ENCODE data around the gene ZG16.
"Not testable (repeated sequence)": the region's sequence is repeated elsewhere in the genome, so short reads cannot be mapped to it uniquely, and the experiment has no call there.

The ZG16 gene

DNA sequence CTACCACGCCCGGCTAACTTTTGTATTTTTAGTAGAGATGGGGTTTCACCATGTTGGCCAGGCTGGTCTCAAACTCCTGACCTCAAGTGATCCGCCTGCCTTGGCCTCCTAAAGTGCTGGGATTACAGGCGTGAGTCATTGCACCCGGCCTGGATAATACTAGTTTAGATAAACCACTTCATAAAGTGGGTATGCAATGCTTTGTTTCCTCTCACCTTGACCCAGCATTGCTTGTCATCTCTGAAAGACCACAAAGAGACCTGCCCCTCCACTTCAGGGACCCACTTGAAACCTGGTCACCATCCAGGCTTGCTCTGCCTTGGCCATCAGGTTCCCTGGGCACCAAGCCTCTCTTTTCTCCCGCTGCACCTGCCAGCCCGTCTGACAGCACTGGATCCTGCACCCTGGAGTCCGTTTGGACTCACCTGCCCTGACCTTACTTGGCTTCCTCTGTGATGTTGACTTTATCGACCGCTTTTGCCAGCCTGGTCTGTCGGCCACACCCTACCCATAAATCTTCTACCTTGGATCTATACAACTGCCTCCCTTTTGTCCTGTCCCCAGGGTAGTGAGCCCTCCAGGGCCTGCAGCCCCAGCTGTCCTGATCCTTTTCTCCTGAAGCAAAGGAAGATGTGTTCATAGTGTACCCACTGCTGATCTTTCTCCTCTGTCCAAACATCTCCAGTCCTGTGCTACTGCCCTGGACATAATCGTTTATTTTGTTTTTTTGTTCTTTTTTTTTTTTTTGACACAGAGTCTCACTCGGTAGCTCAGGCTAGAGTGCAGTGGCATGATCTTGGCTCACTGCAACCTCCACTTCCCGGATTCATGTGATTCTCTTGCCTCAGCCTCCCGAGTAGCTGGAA lies 12.7 kb upstream of the ZG16 start:
- Mint-ChIP-seq H3K36me3 (no peaks in the 10 kb centered on the region), H3K27ac (peak overlapping the region; percentile 0), H3K4me1 (no peaks in the 10 kb centered on the region), H3K27me3 (no peaks in the 10 kb centered on the region), H3K4me3 (no peak overlapping the region), H3K9me3 (no peaks in the 10 kb centered on the region)
- ATAC-seq: no peak

DNA sequence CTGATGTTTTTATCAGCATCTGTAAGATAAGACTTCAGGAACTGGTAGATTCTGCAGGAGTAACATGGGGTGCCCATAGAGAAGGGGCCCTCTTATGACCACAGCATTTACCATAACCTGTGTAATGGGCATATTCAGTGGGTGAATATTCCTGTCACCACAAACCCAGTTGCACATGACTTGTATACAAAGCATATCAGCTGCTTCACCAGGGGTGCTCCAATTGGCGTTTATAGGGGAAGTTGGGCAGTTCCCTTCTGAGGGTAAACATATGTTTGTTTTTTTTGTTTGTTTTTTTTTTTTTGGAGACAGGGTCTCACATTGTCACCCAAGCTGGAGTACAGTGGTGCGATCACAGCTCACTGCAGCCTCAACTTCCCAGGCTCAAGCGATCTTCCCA lies 11.5 kb upstream of the ZG16 start:
- no peak overlapping the region for H3K4me3 Mint-ChIP-seq
- H3K27ac Mint-ChIP-seq: peak overlapping the region; percentile 0
- H3K4me1 Mint-ChIP-seq: no peaks in the 10 kb centered on the region
- H3K9me3 Mint-ChIP-seq: no peaks in the 10 kb centered on the region
- H3K36me3 Mint-ChIP-seq: no peaks in the 10 kb centered on the region
- no peak for ATAC-seq
- H3K27me3 Mint-ChIP-seq: no peaks in the 10 kb centered on the region

DNA sequence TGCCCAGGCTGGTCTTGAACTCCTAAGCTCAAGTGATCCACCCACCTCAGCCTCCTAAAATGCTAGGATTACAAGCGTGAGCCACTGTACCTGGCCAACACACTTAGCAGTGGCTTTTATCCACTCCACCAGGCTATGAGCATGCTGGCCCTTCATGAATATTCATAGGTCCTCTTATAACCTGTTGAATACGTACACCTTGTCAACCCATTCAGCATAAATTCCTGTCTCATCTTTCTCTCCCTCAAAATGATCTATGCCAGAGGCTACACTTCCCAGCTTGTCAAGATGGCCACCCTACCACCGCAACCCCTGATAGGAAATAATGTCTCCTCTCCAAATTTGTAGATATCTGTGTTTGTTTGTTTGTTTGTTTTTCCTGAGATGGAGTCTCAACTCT lies 11.0 kb upstream of the ZG16 start:
- no peak for ATAC-seq
- Mint-ChIP-seq H3K36me3 (no peaks in the 10 kb centered on the region), H3K9me3 (no peaks in the 10 kb centered on the region), H3K27ac (no peak overlapping the region), H3K4me1 (peaks cover under 1% of the 10 kb centered on the region), H3K27me3 (no peaks in the 10 kb centered on the region), H3K4me3 (no peak overlapping the region)

DNA sequence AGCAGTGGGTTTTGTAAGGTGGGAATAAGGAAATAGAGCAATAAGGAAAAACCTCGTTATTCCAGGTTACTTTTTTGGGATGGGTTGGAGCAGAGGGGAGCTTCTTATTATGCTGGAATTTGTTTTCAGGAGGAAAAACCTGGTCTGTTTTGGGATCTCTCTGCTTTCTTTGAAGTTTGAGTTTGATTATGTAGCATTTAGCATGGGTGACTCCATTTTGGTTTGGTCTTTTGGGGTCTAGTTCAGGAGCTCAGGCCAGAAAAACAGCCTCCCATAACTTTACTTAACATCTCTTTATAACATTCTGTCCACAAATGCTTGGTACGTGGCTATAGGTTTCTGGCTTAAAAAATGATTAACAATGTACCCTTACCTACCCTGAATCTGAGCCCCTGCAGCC lies 8.5 kb upstream of the ZG16 start:
- Mint-ChIP-seq H3K4me1 (peaks cover 6% of the 10 kb centered on the region), H3K27ac (peak overlapping the region; percentile 31), H3K27me3 (no peaks in the 10 kb centered on the region), H3K9me3 (no peaks in the 10 kb centered on the region), H3K4me3 (no peak overlapping the region), H3K36me3 (no peaks in the 10 kb centered on the region)
- no peak for ATAC-seq

DNA sequence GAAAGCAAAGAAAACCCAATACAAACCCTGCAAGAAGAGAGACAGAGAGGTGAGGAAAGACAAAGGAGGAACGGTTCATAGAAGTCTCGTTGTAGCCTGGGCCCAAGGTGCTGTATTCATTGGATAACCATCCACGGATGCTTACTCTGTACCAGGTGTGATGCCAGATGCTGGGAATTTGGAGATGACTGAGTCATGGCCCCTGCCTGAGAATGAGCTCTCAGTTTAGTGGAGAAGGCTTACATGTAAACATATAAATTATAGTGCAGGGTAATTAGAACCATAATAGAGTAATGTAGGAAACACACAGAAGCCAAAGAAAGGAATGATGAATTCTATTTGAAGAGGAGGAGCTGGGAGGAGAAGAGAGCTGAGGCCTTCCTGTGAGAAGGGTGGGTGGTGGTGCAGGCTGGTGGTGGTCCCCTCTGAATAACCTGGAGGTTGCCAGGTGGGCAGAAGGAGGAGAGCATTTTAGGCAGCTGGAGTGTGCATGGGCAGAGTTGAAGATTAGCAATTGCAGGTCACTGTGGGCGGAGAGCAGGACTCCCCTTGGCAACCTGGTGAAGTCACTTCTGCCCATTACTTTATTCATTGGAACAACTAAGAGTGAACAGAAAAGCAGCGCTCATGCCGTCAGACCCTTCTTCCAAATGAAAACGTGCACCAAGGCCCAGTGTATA lies 7.7 kb upstream of the ZG16 start:
- Mint-ChIP-seq H3K27ac (peak overlapping the region; percentile 31), H3K36me3 (no peaks in the 10 kb centered on the region), H3K4me3 (no peak overlapping the region), H3K4me1 (peaks cover 6% of the 10 kb centered on the region), H3K27me3 (no peaks in the 10 kb centered on the region), H3K9me3 (no peaks in the 10 kb centered on the region)
- ATAC-seq: no peak

DNA sequence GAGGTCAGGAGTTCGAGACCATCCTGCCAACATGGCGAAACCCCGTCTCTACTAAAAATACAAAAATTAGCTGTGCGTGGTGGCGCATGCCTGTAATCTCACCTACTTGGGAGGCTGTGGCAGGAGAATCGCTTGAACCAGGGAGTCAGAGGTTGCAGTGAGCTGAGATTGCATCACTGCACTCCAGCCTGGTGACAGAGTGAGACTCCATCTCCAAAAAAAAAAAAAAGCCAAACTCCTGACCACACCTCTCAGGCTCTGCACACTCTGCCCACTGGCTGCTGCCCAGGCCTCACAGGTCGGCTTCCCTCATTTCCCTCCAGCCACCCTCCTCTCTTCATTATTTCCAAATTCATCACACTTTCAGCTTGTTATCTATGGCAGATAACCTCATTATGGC lies 5.7 kb upstream of the ZG16 start:
- not testable (repeated sequence) for H3K27me3 Mint-ChIP-seq, ATAC-seq, H3K9me3 Mint-ChIP-seq, H3K4me1 Mint-ChIP-seq, H3K27ac Mint-ChIP-seq, H3K36me3 Mint-ChIP-seq, H3K4me3 Mint-ChIP-seq

DNA sequence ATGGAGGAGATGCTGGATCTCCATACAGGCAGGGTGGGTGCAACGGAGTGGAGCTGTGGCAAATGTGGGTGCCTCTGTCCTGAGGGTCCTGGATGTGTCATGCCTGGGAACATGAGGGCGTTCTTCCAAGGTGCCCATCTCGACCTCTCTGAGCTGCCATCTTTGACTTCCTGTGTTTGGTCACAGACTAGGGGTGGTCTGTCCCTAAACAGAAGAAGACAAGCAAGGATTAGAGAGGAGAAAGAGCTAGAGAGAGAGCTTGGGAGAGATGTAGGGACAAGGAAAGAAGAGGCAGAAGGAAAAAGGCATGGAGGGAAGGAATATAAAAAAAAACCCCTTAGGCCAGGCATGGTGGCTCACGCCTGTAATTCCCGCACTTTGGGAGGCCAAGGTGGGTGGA lies 3.3 kb upstream of the ZG16 start:
- no peak overlapping the region for H3K27ac Mint-ChIP-seq
- no peaks in the 10 kb centered on the region for H3K36me3 Mint-ChIP-seq
- no peaks in the 10 kb centered on the region for H3K27me3 Mint-ChIP-seq
- H3K4me1 Mint-ChIP-seq: peaks cover 6% of the 10 kb centered on the region
- no peak overlapping the region for H3K4me3 Mint-ChIP-seq
- no peaks in the 10 kb centered on the region for H3K9me3 Mint-ChIP-seq
- ATAC-seq: no peak

DNA sequence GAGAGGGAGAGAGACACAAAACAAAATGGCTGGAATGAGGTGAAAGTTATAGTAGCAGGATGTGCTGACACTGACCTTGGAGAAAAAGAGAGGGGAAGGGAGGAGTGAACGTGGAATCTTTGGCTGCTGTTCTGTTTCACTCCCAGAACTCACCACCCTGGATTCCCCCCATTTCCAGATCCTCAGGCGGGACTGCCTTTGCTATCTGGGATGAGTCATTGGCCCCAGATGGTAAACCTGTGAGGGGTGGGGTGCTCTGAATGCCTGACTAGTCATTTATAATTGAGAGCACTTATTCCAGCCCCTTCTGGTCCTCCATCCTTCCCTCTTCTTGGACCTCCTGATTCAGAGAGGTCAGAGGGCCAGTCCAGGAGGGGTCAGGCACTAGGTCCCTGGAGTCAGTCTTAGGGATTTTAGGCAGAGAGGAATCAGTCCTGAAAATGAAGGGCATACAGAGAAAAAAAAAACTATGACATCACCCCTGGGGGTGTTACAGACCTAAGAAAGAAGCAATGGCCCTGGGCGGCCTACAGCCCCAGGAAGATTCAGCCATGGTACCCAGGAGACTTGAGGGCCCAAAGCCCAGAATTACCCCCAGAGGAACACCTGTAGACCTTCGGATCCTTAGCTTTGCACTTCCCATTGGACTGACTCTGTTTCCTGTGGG lies 2.2 kb upstream of the ZG16 start:
- ATAC-seq: no peak
- no peaks in the 10 kb centered on the region for H3K9me3 Mint-ChIP-seq
- no peaks in the 10 kb centered on the region for H3K36me3 Mint-ChIP-seq
- H3K4me3 Mint-ChIP-seq: no peak overlapping the region
- H3K27me3 Mint-ChIP-seq: no peaks in the 10 kb centered on the region
- H3K4me1 Mint-ChIP-seq: peaks cover 7% of the 10 kb centered on the region
- H3K27ac Mint-ChIP-seq: no peak overlapping the region

DNA sequence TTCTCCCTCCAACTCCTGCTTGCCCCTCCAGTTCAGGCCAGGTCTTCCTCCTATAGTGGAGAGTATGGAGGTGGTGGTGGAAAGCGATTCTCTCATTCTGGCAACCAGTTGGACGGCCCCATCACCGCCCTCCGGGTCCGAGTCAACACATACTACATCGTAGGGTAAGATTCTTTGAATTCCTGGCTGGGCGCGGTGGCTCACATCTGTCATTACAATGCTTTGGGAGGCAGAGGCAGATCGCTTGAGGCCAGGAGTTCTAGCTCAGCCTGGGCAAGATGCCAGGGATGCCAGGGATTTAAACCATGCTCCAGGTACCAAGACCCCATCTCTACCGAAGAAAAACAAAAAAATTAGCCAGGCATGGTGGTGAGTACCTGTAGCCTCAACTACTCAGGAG lies 1.4 kb downstream of the ZG16 start:
- ATAC-seq: no peak
- no peak overlapping the region for H3K4me3 Mint-ChIP-seq
- no peaks in the 10 kb centered on the region for H3K27me3 Mint-ChIP-seq
- H3K36me3 Mint-ChIP-seq: no peaks in the 10 kb centered on the region
- H3K4me1 Mint-ChIP-seq: peaks cover 7% of the 10 kb centered on the region
- H3K9me3 Mint-ChIP-seq: no peaks in the 10 kb centered on the region
- no peak overlapping the region for H3K27ac Mint-ChIP-seq

DNA sequence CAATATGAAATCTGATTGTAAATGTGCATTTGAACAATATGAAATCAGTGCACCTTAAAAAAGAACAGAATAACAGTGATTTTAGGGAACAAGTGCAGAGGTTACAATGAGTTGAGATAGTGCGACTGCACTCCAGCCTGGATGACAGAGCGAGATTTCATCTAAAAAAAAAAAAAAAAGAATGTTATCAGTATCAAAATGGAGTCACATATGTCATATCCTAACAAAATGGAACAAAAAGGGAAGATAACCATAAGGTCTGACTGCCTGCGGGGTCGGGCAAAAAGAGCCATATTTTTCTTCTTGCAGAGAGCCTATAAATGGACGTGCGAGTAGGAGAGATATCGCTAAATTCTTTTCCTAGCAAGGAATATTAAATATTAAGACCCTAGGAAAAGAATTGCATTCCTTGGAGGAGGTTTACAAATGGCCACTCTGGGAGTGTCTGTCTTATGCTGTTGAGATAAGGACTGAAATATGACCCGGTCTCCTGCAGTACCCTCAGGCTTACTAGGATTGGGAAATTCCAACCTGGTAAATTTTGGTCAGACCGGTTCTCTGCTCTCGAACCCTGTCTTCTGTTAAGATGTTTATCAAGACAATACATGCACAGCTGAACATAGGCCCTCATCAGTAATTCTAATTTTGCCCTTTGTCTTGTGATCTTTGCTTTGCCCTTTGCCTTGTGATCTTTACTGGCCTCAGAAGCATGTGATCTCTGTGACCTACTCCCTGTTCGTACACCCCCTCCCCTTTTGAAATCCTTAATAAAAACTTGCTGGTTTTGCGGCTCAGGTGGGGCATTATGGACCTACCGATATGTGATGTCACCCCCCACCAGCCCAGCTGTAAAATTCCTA lies 5.3 kb downstream of the ZG16 start:
- H3K4me1 Mint-ChIP-seq: peaks cover 16% of the 10 kb centered on the region
- not testable (repeated sequence) for H3K4me3 Mint-ChIP-seq, H3K9me3 Mint-ChIP-seq, H3K36me3 Mint-ChIP-seq, H3K27me3 Mint-ChIP-seq, ATAC-seq
- peak overlapping the region; percentile 45 for H3K27ac Mint-ChIP-seq

DNA sequence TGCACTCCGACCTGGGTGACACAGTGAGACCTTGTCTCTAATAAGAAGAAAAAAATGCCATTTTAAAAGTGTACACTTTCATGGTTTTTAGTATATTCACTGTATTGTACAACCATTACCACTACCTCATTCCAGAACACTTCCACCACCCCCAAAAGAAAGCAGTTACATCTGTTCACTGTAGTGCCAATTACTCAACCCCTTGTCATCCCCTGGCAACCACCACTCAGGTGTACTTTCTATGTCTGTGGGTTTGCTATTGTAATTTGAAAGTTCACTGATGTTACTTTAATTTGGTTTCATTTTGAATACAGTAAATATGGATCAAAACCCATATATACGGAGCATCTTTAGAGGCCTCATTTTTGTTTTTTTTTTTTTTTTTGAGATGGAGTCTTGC lies 6.1 kb downstream of the ZG16 start:
- Mint-ChIP-seq H3K4me1 (peaks cover 16% of the 10 kb centered on the region), H3K27me3 (no peaks in the 10 kb centered on the region), H3K4me3 (no peak overlapping the region), H3K36me3 (no peaks in the 10 kb centered on the region), H3K9me3 (no peaks in the 10 kb centered on the region), H3K27ac (peak overlapping the region; percentile 77)
- no peak for ATAC-seq

DNA sequence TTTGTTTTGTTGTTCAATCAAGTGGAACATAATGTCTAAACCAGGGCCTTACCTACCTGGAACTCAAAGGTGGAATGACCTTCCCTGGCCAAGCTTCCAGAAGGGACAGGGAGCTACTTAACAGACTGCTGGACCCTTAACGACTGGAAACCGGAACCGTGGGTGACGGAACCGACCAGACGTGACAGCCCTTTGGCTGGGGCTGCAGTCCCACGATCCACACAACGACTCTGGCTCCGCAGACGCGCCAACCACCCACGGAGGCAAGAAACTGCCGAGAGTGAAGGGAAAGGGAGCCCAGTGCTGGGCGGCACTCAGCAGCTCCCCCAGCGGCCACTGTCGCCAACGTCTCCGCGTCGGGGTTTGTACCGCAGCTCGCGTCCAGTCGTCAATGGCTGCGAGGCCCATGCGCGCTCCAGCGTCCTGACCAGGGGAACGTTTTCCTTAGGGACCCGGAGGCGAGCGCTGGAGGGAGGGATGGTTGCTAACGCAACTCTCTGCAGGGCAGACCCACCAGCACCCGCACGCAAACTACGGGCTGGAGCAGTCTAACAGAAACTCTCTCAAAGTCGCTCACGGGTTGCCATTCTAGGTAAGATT lies 6.9 kb downstream of the ZG16 start:
- H3K27me3 Mint-ChIP-seq: no peaks in the 10 kb centered on the region
- no peaks in the 10 kb centered on the region for H3K36me3 Mint-ChIP-seq
- peak overlapping the region; percentile 77 for H3K27ac Mint-ChIP-seq
- H3K4me3 Mint-ChIP-seq: peak overlapping the region; percentile 72
- ATAC-seq: peak; percentile 86
- H3K9me3 Mint-ChIP-seq: no peaks in the 10 kb centered on the region
- H3K4me1 Mint-ChIP-seq: peaks cover 16% of the 10 kb centered on the region

DNA sequence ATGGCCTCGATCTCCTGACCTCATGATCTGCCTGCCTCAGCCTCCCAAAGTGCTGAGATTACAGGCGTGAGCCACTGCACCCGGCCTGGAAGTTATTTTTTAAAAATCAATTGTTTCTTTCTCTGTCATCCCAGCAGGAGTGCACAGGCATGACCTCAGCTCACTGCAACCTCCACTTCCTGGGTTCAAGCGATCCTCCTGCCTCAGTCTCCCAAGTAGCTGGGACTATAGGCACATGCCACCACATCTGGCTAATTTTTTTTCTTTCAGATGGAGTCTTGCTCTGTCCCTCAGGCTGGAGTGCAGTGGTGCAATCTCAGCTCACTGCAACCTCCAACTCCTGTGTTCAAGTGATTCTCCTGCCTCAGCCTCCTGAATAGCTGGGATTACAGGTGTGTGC lies 9.1 kb downstream of the ZG16 start:
- peaks cover 16% of the 10 kb centered on the region for H3K4me1 Mint-ChIP-seq
- H3K4me3 Mint-ChIP-seq, H3K27ac Mint-ChIP-seq, H3K36me3 Mint-ChIP-seq, H3K9me3 Mint-ChIP-seq, ATAC-seq, H3K27me3 Mint-ChIP-seq: not testable (repeated sequence)

DNA sequence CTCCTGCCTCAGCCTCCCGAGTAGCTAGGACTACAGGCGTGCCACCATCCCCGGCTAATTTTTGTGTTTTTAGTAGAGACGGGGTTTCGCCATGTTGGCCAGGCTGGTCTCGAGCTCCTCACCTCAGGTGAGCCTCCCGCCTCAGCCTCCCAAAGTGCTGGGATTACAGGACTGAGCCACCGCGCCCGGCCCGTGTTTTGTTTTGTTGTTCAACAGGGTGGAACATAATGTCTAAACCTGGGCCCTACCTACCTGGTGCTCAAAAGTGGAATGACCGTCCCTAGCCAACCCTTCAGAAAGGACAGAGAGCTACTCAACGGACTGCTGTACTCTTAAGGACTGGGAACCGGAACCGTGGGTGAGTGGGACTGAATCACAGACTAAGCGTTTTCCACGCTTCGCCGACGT lies 11.7 kb downstream of the ZG16 start:
- Mint-ChIP-seq H3K9me3 (no peaks in the 10 kb centered on the region), H3K27ac (peak overlapping the region; percentile 85)

More for the DNA sequence above, 11.7 kb downstream of the ZG16 start:
- Mint-ChIP-seq H3K4me3 (peak overlapping the region; percentile 85), H3K4me1 (peaks cover 30% of the 10 kb centered on the region), H3K36me3 (peaks cover 7% of the 10 kb centered on the region), H3K27me3 (no peaks in the 10 kb centered on the region)
- peak; percentile 0 for ATAC-seq
